Coronary artery (tissue), 2 donors: ENCODE data around the gene PRKAG3.
A peak's percentile ranks its signal among the peaks of the same experiment; 100 is the strongest.

Experiments
- DNase-seq: peaks from one replicate; pipeline ENCODE4 v3.0.0-alpha.2; 2017; ENCODE audit warnings: low spot score
- H3K27ac ChIP-seq, 2 donors: fragments of 200-600 bp; sonication (generic); one replicate each; pipeline ENCODE4 v1.5.1; 2016 to 2019
- H3K4me3 ChIP-seq: fragments of 200-600 bp; sonication (generic); 2 replicates; pipeline ENCODE4 v1.5.1; 2016; ENCODE audit warnings: mild to moderate bottlenecking, moderate library complexity
- CTCF ChIP-seq: fragments of 200-600 bp; sonication (generic); IDR thresholded peaks from one replicate; pipeline ENCODE4 v1.5.1; 2019; ENCODE audit warnings: antibody characterized with exemption

Gene PRKAG3

DNA sequence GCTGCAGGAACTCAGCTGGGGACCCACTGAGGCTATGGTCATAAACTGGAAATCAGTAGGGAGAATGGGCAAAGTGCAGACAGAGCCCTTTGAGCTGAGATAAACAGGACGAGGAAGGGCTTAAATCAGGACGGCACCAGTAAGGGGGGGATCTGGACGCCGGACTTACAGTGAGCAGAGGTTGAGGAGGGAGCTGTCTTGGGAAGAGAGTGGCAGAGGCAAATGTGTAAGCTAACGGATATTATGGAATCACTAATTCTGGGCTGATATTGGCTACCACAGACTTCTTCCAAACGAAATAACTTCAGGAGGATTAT, 49.1 kb downstream of the PRKAG3 start:
- Histone ChIP-seq H3K4me3 (peak overlapping the region; percentile 89), H3K27ac (peak overlapping the region; percentile 84 to 88)
- TF ChIP-seq CTCF, result no peak
- DNase-seq, result no peak

- TF ChIP-seq CTCF, result no peak
- Histone ChIP-seq H3K4me3 (peak within 1 kb of the TSS; percentile 89), H3K27ac (peak within 1 kb of the TSS; percentile 84 to 88)
- DNase-seq, result peak; percentile 78
Measured at GRCh38 chr2:218781691-218782527, 49.7 kb downstream of the PRKAG3 start, which contains the start of gene CYP27A1. Gene CYP27A1 (plus strand): TSS chr2:218782147. CDS start chr2:218782183, 36 bp downstream.

- TF ChIP-seq CTCF, result no peak
- no peak for DNase-seq
- peak overlapping the region; percentile 84 to 88 for H3K27ac ChIP-seq
- peak overlapping the region; percentile 89 for H3K4me3 ChIP-seq
Measured at GRCh38 chr2:218780851-218781690, 50.5 kb downstream of the PRKAG3 start.

DNA sequence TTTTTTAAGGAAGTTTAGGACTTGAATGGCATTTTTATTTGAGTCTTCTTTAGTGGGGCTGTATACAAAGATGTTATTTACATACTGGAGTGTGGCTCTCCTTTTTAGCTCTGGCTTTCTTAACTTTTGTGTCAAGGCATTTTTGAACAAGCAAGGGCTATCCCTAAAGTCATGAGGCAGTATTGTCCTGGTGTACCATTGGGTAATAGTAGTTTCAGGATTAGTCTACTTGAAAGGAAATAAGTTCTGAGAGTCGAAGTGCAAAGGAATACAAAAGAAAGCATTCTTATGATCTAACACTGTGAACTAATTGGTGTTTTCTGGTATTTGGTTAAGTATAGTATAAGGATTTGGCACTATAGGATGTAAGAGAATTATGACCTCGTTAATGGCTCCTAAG, 51.6 kb downstream of the PRKAG3 start:
- H3K27ac ChIP-seq, result no peak overlapping the region
- DNase-seq, result no peak
- no peak overlapping the region for H3K4me3 ChIP-seq
- TF ChIP-seq CTCF, result no peak

DNA sequence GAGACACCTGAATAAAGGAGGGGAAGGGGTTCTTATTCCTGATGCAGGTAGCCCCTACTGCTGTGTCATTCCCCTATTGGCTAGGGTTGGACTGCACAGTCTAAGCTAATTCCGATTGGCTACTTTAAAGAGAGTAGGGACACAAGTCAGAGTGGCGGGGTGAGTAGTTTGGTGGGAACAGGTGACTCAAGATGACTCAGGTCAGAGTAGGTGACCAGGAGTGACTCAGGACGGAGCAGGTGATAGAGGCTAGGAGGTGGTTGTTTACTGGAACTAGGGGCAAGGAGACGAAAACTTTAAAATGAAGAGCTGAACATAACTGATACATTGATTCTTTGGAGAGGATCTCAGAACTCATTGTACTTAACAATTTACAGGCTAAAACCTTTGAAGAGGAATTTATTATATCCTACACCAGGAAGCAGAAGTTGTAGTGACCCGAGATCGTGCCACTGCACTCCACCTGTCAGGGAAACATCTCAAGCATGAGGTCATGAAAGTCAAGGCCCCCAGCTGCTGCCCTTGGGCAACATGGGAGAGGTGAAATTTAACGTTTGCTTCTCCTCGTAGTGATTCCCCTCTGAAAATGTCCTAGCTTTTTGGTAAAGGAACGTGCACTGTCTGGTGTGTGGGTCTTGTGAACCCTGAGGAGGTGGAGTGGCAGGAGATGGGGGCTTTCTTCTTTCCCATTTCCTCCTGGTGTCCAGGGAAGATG, 54.2 kb downstream of the PRKAG3 start:
- H3K4me3 ChIP-seq, result no peak overlapping the region
- DNase-seq, result no peak
- no peak overlapping the region for H3K27ac ChIP-seq
- TF ChIP-seq CTCF, result no peak

GRCh38 chr2:218776488-218776887, 55.1 kb downstream of the PRKAG3 start:
- no peak for TF ChIP-seq CTCF
- DNase-seq, result no peak
- Histone ChIP-seq H3K27ac (no peak overlapping the region), H3K4me3 (no peak overlapping the region)
